ENCODE data around the gene TMEM229B.

The TMEM229B gene

DNA sequence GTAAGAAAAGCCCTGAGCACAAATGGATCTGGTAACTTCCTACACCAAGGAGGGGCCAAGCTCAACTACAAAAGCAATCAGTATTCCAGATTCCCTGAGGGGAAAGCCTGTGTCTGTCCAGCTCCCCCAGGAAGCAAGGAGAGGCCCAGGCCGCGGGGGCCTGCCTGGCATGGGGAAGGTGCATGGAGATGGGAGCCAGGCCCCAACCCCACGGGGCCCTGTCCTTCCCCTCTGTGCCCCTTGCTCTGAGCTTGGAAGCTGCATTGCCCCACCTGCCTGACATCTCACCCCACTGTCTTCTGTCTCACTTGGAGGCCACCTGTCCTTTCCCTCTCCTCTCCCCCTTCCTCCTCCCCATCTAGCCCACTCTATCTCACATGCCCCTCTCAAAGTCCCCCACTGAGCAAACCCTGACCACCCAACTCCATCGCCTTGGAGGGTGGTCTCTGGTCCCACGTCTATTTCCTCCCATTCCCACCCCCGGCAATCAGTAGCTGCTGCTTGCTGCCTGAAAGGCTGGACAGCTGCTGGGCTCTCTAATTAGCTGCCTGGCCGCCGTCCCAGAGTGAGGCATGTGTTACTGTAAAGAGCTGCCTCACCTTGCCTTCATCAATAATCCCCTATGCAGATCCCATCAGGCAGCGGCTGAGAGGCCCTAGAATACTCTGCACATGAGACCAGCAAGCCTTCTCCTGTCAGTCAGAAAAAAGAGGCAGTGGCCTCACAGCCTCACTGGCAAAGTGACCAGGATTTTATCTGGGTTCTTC is 3.4 kb upstream of the TMEM229B start:
- TF ChIP-seq, protein P1, sequence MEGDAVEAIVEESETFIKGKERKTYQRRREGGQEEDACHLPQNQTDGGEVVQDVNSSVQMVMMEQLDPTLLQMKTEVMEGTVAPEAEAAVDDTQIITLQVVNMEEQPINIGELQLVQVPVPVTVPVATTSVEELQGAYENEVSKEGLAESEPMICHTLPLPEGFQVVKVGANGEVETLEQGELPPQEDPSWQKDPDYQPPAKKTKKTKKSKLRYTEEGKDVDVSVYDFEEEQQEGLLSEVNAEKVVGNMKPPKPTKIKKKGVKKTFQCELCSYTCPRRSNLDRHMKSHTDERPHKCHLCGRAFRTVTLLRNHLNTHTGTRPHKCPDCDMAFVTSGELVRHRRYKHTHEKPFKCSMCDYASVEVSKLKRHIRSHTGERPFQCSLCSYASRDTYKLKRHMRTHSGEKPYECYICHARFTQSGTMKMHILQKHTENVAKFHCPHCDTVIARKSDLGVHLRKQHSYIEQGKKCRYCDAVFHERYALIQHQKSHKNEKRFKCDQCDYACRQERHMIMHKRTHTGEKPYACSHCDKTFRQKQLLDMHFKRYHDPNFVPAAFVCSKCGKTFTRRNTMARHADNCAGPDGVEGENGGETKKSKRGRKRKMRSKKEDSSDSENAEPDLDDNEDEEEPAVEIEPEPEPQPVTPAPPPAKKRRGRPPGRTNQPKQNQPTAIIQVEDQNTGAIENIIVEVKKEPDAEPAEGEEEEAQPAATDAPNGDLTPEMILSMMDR (IDR thresholded peaks at IDR 0.05; ENCODE audit: low read depth, low read length, missing control alignments), result no peak
- H3K4me3 ChIP-seq (replicated peaks; ENCODE audit: low read depth, low read length), result no peak overlapping the region
- no peak for DNase-seq (ENCODE audit: extremely low read depth, low read depth)

DNA sequence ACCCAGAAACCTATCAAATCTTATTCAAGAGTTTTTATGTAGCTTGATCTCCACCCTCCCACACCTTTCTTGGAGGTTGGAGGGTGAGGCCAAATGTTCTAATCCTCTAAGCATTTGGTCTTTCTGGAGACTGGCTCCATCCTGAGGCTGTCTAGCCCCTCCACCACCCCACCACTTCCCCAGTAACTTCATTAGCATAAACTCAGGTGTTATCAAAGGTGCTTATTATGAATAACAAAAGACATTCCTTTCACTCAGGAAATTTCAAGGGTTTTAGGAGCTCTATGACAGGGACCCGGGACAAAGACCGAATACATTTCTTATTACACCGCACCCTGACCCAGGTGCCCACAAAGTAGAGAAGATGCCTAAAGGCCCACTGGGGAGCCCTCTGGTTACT is 2.8 kb upstream of the TMEM229B start:
- no peak overlapping the region for H3K4me3 ChIP-seq (replicated peaks; ENCODE audit: low read depth, low read length)
- DNase-seq (ENCODE audit: extremely low read depth, low read depth), result no peak
- TF ChIP-seq, protein P1 (IDR thresholded peaks at IDR 0.05; ENCODE audit: low read depth, low read length, missing control alignments), result no peak

DNA sequence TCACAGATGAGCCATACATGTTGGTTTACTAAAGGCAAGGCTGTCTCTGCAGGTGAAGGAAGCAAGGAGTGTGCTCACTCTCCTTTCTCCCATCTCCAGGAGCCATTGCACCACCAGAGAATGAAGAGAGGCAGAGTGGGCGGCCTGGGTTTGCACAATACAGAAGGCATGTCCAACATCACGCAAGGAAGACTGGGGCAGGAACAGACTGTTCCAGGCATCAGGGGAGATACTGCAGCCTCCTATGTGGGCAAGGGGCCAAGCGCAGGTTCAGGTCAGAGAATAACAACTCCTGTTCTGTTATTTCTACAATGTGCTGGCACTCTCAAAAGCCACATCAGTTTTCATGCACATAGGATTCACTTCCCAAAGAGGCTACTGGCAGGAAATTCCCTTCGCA is 1.7 kb upstream of the TMEM229B start:
- no peak overlapping the region for H3K4me3 ChIP-seq (replicated peaks; ENCODE audit: low read depth, low read length)
- no peak for DNase-seq (ENCODE audit: extremely low read depth, low read depth)
- TF ChIP-seq, protein P1 (IDR thresholded peaks at IDR 0.05; ENCODE audit: low read depth, low read length, missing control alignments), result no peak

DNA sequence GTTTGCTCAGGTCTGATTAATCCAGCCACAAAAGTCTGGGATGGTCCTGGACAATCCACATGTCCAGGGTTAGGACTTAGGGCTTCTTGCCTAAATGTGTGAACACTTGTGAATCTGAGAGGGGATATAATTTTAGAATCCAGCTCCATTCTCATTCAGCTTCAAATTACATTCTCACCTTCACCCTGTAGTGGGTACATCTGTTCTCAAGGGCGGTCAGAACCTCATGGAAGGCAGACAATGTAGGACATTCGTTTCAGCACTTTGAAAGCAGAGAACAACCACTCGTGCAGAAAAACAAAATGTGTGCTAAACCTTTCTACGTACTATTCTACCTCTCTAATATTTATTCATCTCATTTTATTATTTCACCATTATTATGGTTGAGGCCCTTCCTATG is 1.2 kb downstream of the TMEM229B start:
- TF ChIP-seq, protein P1 (IDR thresholded peaks at IDR 0.05; ENCODE audit: low read depth, low read length, missing control alignments), result no peak
- no peak for DNase-seq (ENCODE audit: extremely low read depth, low read depth)
- H3K4me3 ChIP-seq (replicated peaks; ENCODE audit: low read depth, low read length), result no peak overlapping the region

DNA sequence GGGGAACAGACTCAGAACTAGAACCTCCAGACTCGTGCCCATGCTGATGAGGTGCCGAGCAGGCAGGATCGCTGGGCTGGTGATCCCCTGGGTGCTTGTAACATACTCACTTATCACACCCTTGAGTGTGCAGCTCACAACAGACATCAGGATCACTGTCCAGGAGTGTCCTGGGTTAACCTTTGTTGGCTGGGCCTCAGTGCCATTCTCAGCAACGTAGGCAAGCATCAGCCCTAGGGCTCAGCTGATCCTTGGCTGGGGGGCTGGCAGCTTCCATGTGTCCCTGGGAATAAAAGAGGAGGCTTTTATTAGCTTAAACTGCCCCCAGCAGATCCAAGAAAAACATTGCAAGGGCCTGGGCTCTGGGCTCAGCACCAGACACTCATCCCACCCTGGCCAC is 1.6 kb downstream of the TMEM229B start:
- no peak for DNase-seq (ENCODE audit: extremely low read depth, low read depth)
- TF ChIP-seq, protein P1 (IDR thresholded peaks at IDR 0.05; ENCODE audit: low read depth, low read length, missing control alignments), result no peak
- H3K4me3 ChIP-seq (replicated peaks; ENCODE audit: low read depth, low read length), result no peak overlapping the region

DNA sequence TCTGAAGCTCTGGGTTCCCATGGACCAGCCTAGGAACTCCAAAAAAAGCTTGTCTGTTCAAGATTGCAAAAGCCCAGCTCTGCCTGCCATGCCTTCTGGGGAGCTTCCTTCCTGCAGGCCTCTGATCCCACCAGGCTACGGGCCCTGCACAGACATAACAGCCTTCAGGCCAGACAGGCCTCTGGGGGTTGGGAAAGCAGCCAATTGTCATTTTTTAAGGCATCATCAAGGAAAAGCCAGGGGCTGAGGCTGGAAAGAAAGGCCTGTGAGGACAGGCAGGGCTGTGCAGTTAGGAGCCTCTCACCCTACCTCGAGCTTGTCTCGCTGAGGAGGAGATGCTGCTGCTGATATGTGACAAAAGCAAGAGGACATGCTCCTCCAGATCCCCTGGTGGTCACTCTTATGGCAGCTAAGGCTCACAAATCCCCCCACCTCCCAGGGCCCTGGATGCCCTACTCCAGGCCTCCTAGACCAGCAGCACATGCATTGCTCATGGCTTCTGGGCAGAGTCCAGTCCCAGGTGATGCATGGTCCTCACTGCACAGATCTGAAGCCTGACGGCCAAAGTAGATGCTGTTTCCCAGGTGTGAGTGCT is 2.9 kb downstream of the TMEM229B start:
- DNase-seq (ENCODE audit: extremely low read depth, low read depth), result no peak
- no peak overlapping the region for H3K4me3 ChIP-seq (replicated peaks; ENCODE audit: low read depth, low read length)
- TF ChIP-seq, protein P1 (IDR thresholded peaks at IDR 0.05; ENCODE audit: low read depth, low read length, missing control alignments), result no peak

Measured in HFF-Myc (cell line).